GM19372 (cell line): Measurements from ENCODE around the gene LRRC10.

ENCODE experiments used
- ATAC-seq: cut with Tn5 transposase; IDR thresholded peaks from one replicate; pipeline ENCODE4 v1.9.1; 2021; ENCODE audit warnings: mild to moderate bottlenecking, low read depth, moderate library complexity; ENCODE audit not compliant: unreplicated experiment

LRRC10 gene

DNA sequence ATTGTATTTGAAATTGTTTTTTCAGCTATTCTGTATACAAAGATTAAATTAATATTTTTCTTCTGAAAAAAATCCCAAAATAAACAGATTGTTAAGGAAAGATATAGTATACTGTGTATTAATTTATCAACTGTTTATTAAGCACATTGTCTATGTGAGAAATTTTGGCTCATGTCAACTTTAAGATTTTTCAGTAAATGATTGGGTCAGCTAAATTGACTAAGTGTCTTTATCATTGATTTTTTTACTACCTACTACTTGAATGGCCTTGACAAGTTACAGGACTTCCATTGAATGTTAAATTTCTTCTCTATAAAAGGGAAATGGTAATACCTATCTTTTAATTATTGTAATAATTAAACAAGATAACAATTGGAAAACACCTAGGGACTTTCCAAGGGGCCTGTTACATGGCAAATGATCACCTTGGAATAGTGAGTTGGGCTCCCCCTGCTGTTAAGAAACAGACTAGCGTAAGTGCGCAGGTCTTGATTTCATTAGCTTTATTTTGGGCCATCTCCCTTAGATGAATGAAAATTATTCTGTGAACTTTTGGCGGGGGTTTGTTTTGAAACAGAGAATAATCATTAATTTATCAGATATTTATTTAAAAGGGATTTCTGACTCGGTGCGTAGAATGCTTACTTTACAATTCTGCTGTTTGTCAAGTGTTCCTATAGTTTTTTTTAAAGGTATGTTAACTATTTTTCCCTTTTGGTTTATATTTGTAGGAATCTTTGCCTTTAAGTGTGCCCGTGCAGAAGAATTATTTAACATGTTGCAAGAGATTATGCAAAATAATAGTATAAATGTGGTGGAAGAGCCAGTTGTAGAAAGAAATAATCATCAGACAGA is 39.9 kb downstream of the LRRC10 start:
- peak; percentile 83 for ATAC-seq

DNA sequence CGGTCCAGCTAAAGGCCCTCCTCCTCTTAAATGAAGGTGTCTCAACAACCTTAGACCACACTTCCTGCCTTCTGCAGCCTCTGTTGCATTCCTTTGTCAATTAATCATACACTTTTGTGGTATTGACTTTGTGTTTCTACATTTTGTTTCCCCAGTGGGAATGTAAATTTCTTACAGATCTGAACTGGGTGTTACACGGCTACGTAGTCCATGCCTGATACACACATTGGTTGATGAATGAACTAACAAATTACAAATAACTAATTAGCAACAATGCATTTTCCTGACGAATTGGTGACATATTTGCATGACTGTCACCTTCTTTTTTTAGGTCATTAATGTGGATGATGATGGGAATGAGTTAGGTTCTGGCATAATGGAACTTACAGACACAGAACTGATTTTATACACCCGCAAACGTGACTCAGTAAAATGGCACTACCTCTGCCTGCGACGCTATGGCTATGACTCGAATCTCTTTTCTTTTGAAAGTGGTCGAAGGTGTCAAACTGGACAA is 40.6 kb downstream of the LRRC10 start:
- no peak for ATAC-seq

DNA sequence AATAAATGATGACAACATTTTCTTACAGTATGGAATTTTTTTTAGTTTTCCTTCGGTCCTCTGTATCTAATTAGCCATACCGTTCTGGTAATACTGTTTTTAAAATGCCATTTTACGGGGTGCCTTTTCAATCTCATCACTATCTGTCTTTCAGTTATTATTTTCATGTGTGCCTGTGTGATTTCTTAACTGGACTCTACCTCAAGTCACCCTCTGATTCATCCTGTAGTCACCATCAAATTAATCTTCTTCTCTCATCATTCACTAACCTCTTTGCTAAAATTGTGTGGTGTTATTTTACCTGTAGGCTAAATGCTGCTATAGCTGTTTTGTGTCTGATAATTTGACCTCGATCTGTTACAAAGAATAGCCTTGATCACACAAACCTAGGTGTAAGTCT is 41.5 kb downstream of the LRRC10 start:
- no peak for ATAC-seq

GRCh38 chr12:69566603-69567002 is 44.1 kb downstream of the LRRC10 start:
- no peak for ATAC-seq

- no peak for ATAC-seq
These were observed 47.4 kb downstream of the LRRC10 start for GRCh38 chr12:69563166-69563762.
